HepG2 (cell line): ENCODE data around the gene PSKH1. TPM values are rescaled to one million over a fixed set of nuclear protein-coding genes. Genes with fewer than 3 reads are reported as not detected.

Source experiments
- ATAC-seq: fragments of 200-7000 bp; cut with Tn5 transposase; 3 replicates; pipeline ENCODE4 v1.9.1; 2020; ENCODE audit warnings: mild to moderate bottlenecking, moderate library complexity
- BruUV-seq: library from RNA; stranded (reverse); fragments of 400-500 nt; replicated peaks from 2 replicates; lab custom pipeline; 2021; lab: Mats Ljungman, UMichigan
- CTCF ChIA-PET: fragments of 300-600 bp; formaldehyde crosslinking; extraction: SDS; loops from one replicate; lab custom pipeline; 2021; ENCODE audit warnings: low total read pairs, inconsistent platforms, low intra/inter-chr PET ratio; lab: Yijun Ruan, JAX
- POLR2A ChIA-PET: fragments of 350-600 bp; sonication (Branson Sonifier 250); formaldehyde crosslinking; loops from one replicate; lab custom pipeline; 2020; ENCODE audit warnings: antibody characterized with exemption, inconsistent platforms; lab: Yijun Ruan, JAX
- DNase-seq: peaks from one replicate; pipeline ENCODE4 v3.0.0-alpha.2; 2015; ENCODE audit warnings: low spot score
- FAIRE-seq: peaks from 3 replicates; lab custom pipeline; 2011; peaks lifted over from hg19 to GRCh38; lab: Jason Lieb, UNC
- H2AFZ ChIP-seq: one replicate; pipeline ENCODE4 v1.6.1; 2011; ENCODE audit warnings: low read length, inconsistent platforms
- H3K27ac ChIP-seq: fragments of 300-600 bp; 3 replicates; pipeline ENCODE4 v1.8.0; 2011; ENCODE audit warnings: mixed run types, mild to moderate bottlenecking, mixed read lengths, low read length, inconsistent platforms; ENCODE audit not compliant: insufficient read depth; ENCODE audit errors: extremely low read length
- H3K27me3 ChIP-seq, 2 experiments: fragments of 200-600 bp in 1 of 2; 2 replicates in 1 of 2; 3 replicates in 1 of 2; pipeline versions ENCODE4 v1.6.0 to v1.8.0; 2011; ENCODE audit warnings: low read length in 2 of 2, mild to moderate bottlenecking in 2 of 2, moderate library complexity in 2 of 2, inconsistent platforms in 1 of 2; ENCODE audit not compliant: insufficient read depth in 2 of 2, control insufficient read depth in 1 of 2
- H3K36me3 ChIP-seq, 2 experiments: fragments of 200-600 bp in 1 of 2; replicated peaks in 1 of 2; 2 replicates in 1 of 2; 3 replicates in 1 of 2; pipeline versions ENCODE4 v1.5.1 to v1.8.0; 2011; ENCODE audit warnings: low read length in 2 of 2, inconsistent platforms in 1 of 2; ENCODE audit not compliant: insufficient read depth in 2 of 2, control insufficient read depth in 1 of 2
- H3K4me1 ChIP-seq: 2 replicates; pipeline ENCODE4 v1.5.1; 2012; ENCODE audit warnings: low read length, inconsistent platforms; ENCODE audit not compliant: insufficient read depth
- H3K4me2 ChIP-seq: 2 replicates; pipeline ENCODE4 v1.6.0; 2011; ENCODE audit warnings: low read depth, low read length, inconsistent platforms
- H3K4me3 ChIP-seq, 3 experiments: fragments of 200-600 bp in 1 of 3; sonication (generic), shearing (Covaris generic) in 1 of 3; replicated peaks in 1 of 3; 2 replicates each; pipeline ENCODE4 v1.5.1; 2011 to 2016; ENCODE audit warnings: low read length in 3 of 3, inconsistent platforms in 2 of 3, low read depth in 2 of 3, mild to moderate bottlenecking in 2 of 3, control low read depth in 1 of 3, mixed read lengths in 1 of 3; ENCODE audit not compliant: insufficient read depth in 1 of 3
- H3K79me2 ChIP-seq: one replicate; pipeline ENCODE4 v1.6.1; 2011; ENCODE audit warnings: low read length, inconsistent platforms; ENCODE audit not compliant: insufficient read depth
- H3K9ac ChIP-seq: 2 replicates; pipeline ENCODE4 v1.6.0; 2011; ENCODE audit warnings: mild to moderate bottlenecking, low read depth, low read length, inconsistent platforms; ENCODE audit not compliant: insufficient read depth
- H3K9me3 ChIP-seq: 2 replicates; pipeline ENCODE4 v1.5.1; 2012; ENCODE audit warnings: mild to moderate bottlenecking, low read length
- H4K20me1 ChIP-seq: 2 replicates; pipeline ENCODE4 v1.6.0; 2011; ENCODE audit warnings: inconsistent platforms, mild to moderate bottlenecking, low read length, moderate library complexity; ENCODE audit not compliant: insufficient read depth
- AGO1 ChIP-seq: fragments of 200-400 bp; formaldehyde crosslinking; IDR thresholded peaks from 2 replicates; pipeline ENCODE4 v1.6.1; 2017; ENCODE audit warnings: mild to moderate bottlenecking, low read depth, low read length, moderate library complexity; ENCODE audit not compliant: poor library complexity, severe bottlenecking
- AGO2 ChIP-seq: fragments of 200-400 bp; formaldehyde crosslinking; optimal IDR thresholded peaks from 2 replicates; pipeline ENCODE3; 2017; ENCODE audit warnings: mild to moderate bottlenecking, low read depth, low read length, moderate library complexity
- CREB3 ChIP-seq: sonication (generic); formaldehyde crosslinking; IDR thresholded peaks from 2 replicates; pipeline ENCODE4 v1.5.0; 2020; ENCODE audit warnings: missing genetic modification reagents
- ELK4 ChIP-seq: sonication (generic); formaldehyde crosslinking; IDR thresholded peaks from 2 replicates; pipeline ENCODE4 v1.9.0; 2021; ENCODE audit warnings: missing genetic modification reagents, borderline replicate concordance
- FLYWCH1 ChIP-seq: sonication (generic); formaldehyde crosslinking; IDR thresholded peaks from 2 replicates; pipeline ENCODE4 v1.8.1; 2023; ENCODE audit warnings: mild to moderate bottlenecking, missing genetic modification reagents
- HOMEZ ChIP-seq: IDR thresholded peaks from 2 replicates; pipeline ENCODE4 v1.6.1; 2016; ENCODE audit warnings: low read depth
- KDM4B ChIP-seq: sonication (generic); formaldehyde crosslinking; IDR thresholded peaks from 2 replicates; pipeline ENCODE4 v1.4.0; 2020; ENCODE audit warnings: missing genetic modification reagents
- NFYC ChIP-seq: IDR thresholded peaks from 2 replicates; pipeline ENCODE4 v1.6.1; 2016; ENCODE audit warnings: missing genetic modification reagents, missing compliant biosample characterization
- RAD21 ChIP-seq: fragments of 450-650 bp; formaldehyde crosslinking; IDR thresholded peaks from 2 replicates; pipeline ENCODE4 v1.5.0; 2020; ENCODE audit warnings: mild to moderate bottlenecking
- RFX1 ChIP-seq: fragments of 450-650 bp; IDR thresholded peaks from 2 replicates; pipeline ENCODE4 v1.6.1; 2017
- SMYD3 ChIP-seq: sonication (generic); formaldehyde crosslinking; IDR thresholded peaks from 2 replicates; pipeline ENCODE4 v1.8.1; 2023; ENCODE audit warnings: mild to moderate bottlenecking, missing genetic modification reagents
- SRSF9 ChIP-seq: fragments of 200-400 bp; formaldehyde crosslinking; IDR thresholded peaks from 2 replicates; pipeline ENCODE4 v1.6.1; 2018; ENCODE audit warnings: borderline replicate concordance, mild to moderate bottlenecking, low read depth, low read length; ENCODE audit not compliant: insufficient read depth, poor library complexity, severe bottlenecking
- ZFYVE20 ChIP-seq: sonication (generic); formaldehyde crosslinking; IDR thresholded peaks from 2 replicates; pipeline ENCODE4 v1.8.0; 2023; ENCODE audit warnings: low read depth, mild to moderate bottlenecking, moderate library complexity, missing genetic modification reagents, borderline replicate concordance
- ZNF335 ChIP-seq: sonication (generic); formaldehyde crosslinking; IDR thresholded peaks from 2 replicates; pipeline ENCODE4 v1.4.0; 2020; ENCODE audit warnings: missing genetic modification reagents
- ZNF496 ChIP-seq: sonication (generic); formaldehyde crosslinking; IDR thresholded peaks from 2 replicates; pipeline ENCODE4 v1.8.1; 2023; ENCODE audit warnings: mild to moderate bottlenecking, moderate library complexity, missing genetic modification reagents; ENCODE audit not compliant: insufficient replicate concordance
- ZNF510 ChIP-seq: sonication (generic); formaldehyde crosslinking; IDR thresholded peaks from 2 replicates; pipeline ENCODE4 v1.4.0; 2020; ENCODE audit warnings: low read depth, mild to moderate bottlenecking, missing genetic modification reagents
- ZUFSP ChIP-seq: sonication (generic); formaldehyde crosslinking; IDR thresholded peaks from 2 replicates; pipeline ENCODE4 v1.9.0; 2021; ENCODE audit warnings: missing genetic modification reagents, mild to moderate bottlenecking, borderline replicate concordance
- WGBS: methylation state at CpG from one replicate; pipeline ENCODE4 v1.1.6; 2017; ENCODE audit warnings: low lambda C conversion rate; 5-methylcytosine and 5-hydroxymethylcytosine counted together
- in situ Hi-C: cut with HindIII; loops from 2 replicates; pipeline ENCODE4 v1.10.0; 2017; ENCODE audit warnings: low pct_unique_long_range_greater_than_20kb; ENCODE audit not compliant: extremely low pct_ligation_motif_present
- intact Hi-C: fragments of 100-400 bp; cut with micrococcal nuclease; formaldehyde crosslinking; loops from one replicate; pipeline ENCODE4 v1.10.0; 2022; ENCODE audit not compliant: unreplicated experiment
- polyA plus RNA-seq, 8 experiments: library from polyadenylated mRNA; depleted of rRNA in 3 of 8; stranded (reverse) in 7 of 8; unstranded in 1 of 8; fragments of >200 nt; fragmentation: Illumina TruSeq in 4 of 8; extraction: Trizol in 4 of 8; gene quantifications; 2 replicates each; pipeline versions ENCODE4 v1.2.1 to v1.2.3, GENCODE V29; 2011 to 2016; ENCODE audit warnings: low read depth in 4 of 8, missing spikeins in 1 of 8, mixed read lengths in 1 of 8; ENCODE audit not compliant: insufficient read depth in 1 of 8
- total RNA-seq, 5 experiments: library from RNA; depleted of rRNA; stranded (reverse); fragments of >200 nt; fragmentation: Illumina TruSeq; extraction: Trizol; gene quantifications; 2 replicates each; pipeline ENCODE4 v1.2.3, GENCODE V29; 2016; ENCODE audit warnings: low read depth in 1 of 5

Gene PSKH1
- total and polyA plus RNA-seq, 2 of the 13 experiments (the other 11 are each of a cell fraction or from before 2014, with no cell fraction given) = 8.4 to 19.1 TPM

GRCh38 chr16:67930678-67931211 lies 37.7 kb downstream of the PSKH1 start:
- Histone ChIP-seq H2AFZ (no peak overlapping the region), H3K36me3 (peaks cover 18 to 27% of the 10 kb centered on the region in 2 experiments), H3K9me3 (no peaks in the 10 kb centered on the region), H3K79me2 (peaks cover 6% of the 10 kb centered on the region), H3K9ac (no peak overlapping the region), H3K4me3 (no peak overlapping the region), H3K4me2 (no peak overlapping the region), H3K27ac (no peak overlapping the region), H4K20me1 (no peaks in the 10 kb centered on the region; the same call in 1 of the 2 replicates), H3K27me3 (no peaks in the 10 kb centered on the region; a peak in 1 of 5 replicates), H3K4me1 (peaks cover 19% of the 10 kb centered on the region)
- FAIRE-seq (no peak), ATAC-seq (no peak), DNase-seq (no peak)
- TF ChIP-seq NFYC = no peak
- TF ChIP-seq AGO2 = peak; percentile 87
- TF ChIP-seq SRSF9 = no peak
- no peak for TF ChIP-seq CREB3
- TF ChIP-seq ZNF496 (CRISPR knock-in tag) = no peak
- no peak for TF ChIP-seq ZUFSP (CRISPR knock-in tag)
- no peak for TF ChIP-seq ZNF335 (CRISPR knock-in tag)
- TF ChIP-seq AGO1 = peak; percentile 7
- TF ChIP-seq RFX1 = no peak
- TF ChIP-seq ELK4 = no peak
- no peak for TF ChIP-seq ZNF510 (CRISPR knock-in tag)
- TF ChIP-seq RAD21 (CRISPR knock-in tag) = no peak
- no peak for TF ChIP-seq HOMEZ (CRISPR knock-in tag)
- TF ChIP-seq SMYD3 (CRISPR knock-in tag) = no peak
- TF ChIP-seq ZFYVE20 (CRISPR knock-in tag) = no peak
- TF ChIP-seq FLYWCH1 (CRISPR knock-in tag) = no peak
- no peak for TF ChIP-seq KDM4B (CRISPR knock-in tag)
- BruUV-seq = no TSS peak
- in situ Hi-C loops (loop anchor here (10.0 kb wide), 1 partner anchor 266 kb away; the partner anchor contains the start of genes ACD, C16orf86, ENKD1 and PARD6A), intact Hi-C loops (no loop called here)
- WGBS = 96% methylated on average over 14 of the region's 17 CpGs
- CTCF ChIA-PET = interaction anchor here (5.5 kb wide), 1 partner anchor 46 kb away, joined by 63 read pairs; the partner anchor contains the start of gene NRN1L
- POLR2A ChIA-PET = interaction anchor here (1.2 to 2.4 kb wide), 3 partner anchors 13 to 37 kb away, joined by 3 to 8 read pairs (median 4); partner anchors contain the start of gene LCAT
